Adrenal gland (tissue), 5 donors: Measurements from ENCODE around the gene BRIP1.

ENCODE experiments used
- CTCF ChIP-seq, 6 experiments: fragments of 450-650 bp in 4 of 6; fragments of 200-600 bp in 2 of 6; sonication (generic) in 1 of 6; IDR thresholded peaks; 1 replicate in 5 of 6; 2 replicates in 1 of 6; pipeline versions ENCODE4 v1.5.1 to v1.8.0; 2016 to 2021; ENCODE audit warnings: antibody characterized with exemption in 6 of 6, mild to moderate bottlenecking in 2 of 6, moderate library complexity in 1 of 6
- POLR2A ChIP-seq, 2 donors: fragments of 450-650 bp; IDR thresholded peaks; one replicate each; pipeline ENCODE4 v1.6.1; 2017; ENCODE audit warnings: antibody characterized with exemption in 2 of 2, mild to moderate bottlenecking in 2 of 2, moderate library complexity in 1 of 2
- donor health status: DM: no; HTN: no; CAD: no.

GRCh38 chr17:61877837-61878236 lies 14.5 kb upstream of the BRIP1 start:
- TF ChIP-seq POLR2A (IDR thresholded peaks at IDR 0.05) (no peak), CTCF (IDR thresholded peaks at IDR 0.05) (no peak)
